Hematopoietic multipotent progenitor cell treated with erythropoietin and hydrocortisone succinate and interleukin-3 and kit ligand, for 6 days (in vitro differentiated cells): ENCODE measurements around the gene TPRG1L.
A peak's percentile ranks its signal among the peaks of the same experiment; 100 is the strongest.

ENCODE experiments used
- DNase-seq: peaks from one replicate; pipeline ENCODE4 v3.0.0-alpha.2; 2015

Gene TPRG1L

GRCh38 chr1:3668585-3669300, 43.9 kb downstream of the TPRG1L start:
- DNase-seq = peak; percentile 63

GRCh38 chr1:3669421-3669821, 44.6 kb downstream of the TPRG1L start:
- DNase-seq = no peak

- no peak for DNase-seq
Measured at GRCh38 chr1:3669971-3670431, 45.2 kb downstream of the TPRG1L start.

GRCh38 chr1:3670823-3671265, 46.0 kb downstream of the TPRG1L start:
- DNase-seq = no peak

- no peak for DNase-seq
Measured at GRCh38 chr1:3671371-3672180, 46.8 kb downstream of the TPRG1L start.

GRCh38 chr1:3672231-3672970, 47.6 kb downstream of the TPRG1L start:
- DNase-seq = no peak

GRCh38 chr1:3672971-3673361, 48.2 kb downstream of the TPRG1L start:
- DNase-seq = no peak

GRCh38 chr1:3673381-3674099, 48.7 kb downstream of the TPRG1L start:
- DNase-seq = no peak

- no peak for DNase-seq
Measured at GRCh38 chr1:3674100-3675094, 49.6 kb downstream of the TPRG1L start.

GRCh38 chr1:3675436-3675835, 50.6 kb downstream of the TPRG1L start:
- DNase-seq = no peak

GRCh38 chr1:3676581-3677470, 52.0 kb downstream of the TPRG1L start:
- DNase-seq = peak; percentile 20

- DNase-seq = peak; percentile 46
Measured at GRCh38 chr1:3677484-3677883, 52.7 kb downstream of the TPRG1L start.

- no peak for DNase-seq
Measured at GRCh38 chr1:3678361-3679097, 53.7 kb downstream of the TPRG1L start.

GRCh38 chr1:3679098-3679555, 54.3 kb downstream of the TPRG1L start:
- peak; percentile 21 for DNase-seq
